HG02884 (cell line): ENCODE measurements around the gene TTC6.
"Not testable (repeated sequence)": the region's sequence is repeated elsewhere in the genome, so short reads cannot be mapped to it uniquely, and the experiment has no call there.

Experiments used
- ATAC-seq: cut with Tn5 transposase; IDR thresholded peaks from one replicate; pipeline ENCODE4 v1.9.1; 2021; ENCODE audit warnings: mild to moderate bottlenecking, moderate library complexity; ENCODE audit not compliant: unreplicated experiment

The TTC6 gene, protein sequence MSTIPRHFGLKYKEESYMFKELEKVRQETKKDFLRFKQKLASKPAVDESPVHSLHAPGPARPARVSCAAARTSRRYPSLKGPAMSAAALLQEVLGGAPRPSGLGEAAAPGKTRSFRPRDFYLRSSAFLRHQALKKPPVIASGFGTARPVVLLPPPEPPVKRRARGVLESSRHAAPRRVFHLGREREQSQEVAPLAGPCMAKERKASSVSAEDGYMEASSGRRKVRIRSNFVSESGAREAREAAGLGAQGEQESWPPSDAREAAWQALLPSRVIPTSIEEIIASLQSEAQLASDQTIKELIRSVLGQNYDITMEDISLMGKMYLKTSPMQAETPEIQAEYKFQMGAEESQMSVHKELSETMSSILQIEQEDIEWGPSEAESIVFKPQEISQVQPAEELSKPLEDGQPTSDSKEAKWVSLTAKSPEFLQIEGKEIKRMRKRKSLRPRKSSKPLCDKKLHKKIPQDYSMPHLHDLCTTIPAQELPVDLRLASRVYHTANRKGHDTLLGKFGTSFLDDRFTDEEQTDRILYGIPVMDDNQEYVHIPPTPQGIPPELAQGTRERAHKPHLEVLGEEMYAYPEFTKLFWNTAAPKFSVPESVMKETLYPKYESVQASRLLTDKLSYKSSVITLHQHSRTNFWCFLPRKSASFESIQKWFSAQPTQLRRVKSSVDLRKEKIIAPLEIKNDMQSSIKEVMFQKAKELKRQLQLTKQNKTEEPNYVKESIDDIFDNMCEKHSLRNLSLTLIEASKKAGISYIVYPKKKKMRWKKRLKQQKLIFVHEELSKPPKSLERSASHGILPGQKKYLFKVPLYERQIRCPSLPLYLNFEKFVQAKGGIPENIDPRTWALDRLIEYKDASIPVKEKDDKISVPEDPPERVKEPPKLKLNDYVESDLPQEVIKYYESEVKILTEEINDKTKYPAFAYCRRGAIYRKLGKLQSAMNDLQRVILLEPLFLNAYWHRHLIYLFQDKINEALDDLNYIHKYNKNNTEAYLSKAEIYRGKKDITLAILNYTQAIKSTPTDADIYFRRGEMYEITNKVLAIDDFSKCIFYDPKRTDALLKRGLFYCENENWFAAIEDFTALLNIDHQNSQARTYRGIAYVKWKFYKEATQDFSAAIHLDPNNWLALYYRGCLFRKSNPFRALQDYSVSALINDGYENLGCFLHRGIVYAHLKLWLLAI (N-terminal part only)

DNA sequence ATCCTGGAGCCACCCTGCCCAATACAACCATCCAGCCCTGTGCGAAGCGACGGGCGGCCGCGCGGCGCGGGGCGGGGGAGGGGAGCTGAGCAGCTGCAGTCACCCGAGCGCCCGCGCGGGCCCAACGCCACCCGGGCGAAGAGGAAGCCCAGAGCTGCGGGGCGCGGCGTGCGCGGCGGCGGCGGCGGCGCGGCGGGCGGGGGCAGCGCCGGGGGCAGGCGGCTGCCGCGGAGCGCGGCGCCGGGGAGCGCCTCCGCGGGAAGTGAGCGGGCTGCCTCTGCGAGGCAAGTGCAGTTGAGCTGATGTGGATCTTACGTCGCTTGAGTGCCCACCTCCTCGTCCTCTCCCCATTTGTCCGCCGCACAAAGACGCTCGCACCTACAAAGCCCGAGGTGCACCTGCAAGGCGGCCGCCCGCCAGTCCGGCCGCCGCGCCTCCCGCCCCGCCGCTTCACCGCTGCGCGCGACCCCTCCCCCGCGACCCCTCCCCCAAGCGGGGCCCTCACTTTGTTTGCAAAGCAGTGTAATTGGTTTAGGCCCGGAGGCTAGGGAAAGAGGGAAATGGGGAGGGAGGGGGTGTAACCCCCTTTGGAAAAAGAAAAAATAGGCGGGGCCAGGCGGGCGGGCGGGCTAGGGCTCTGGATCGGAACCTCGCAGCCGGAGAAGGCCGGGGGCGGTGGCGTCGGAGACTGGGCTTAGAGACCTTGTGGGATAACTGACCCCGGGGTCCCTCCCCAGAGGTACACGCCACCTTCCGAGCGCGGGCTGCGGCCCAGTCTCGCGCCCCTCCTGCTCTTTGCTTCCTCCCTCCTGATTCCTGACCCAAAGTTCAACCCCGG lies at the start of gene TTC6, which contains the start of gene FOXA1:
TTC6 (plus strand) TSS at position 659 of the 838 bp plus-strand sequence. CDS start 26,436 bp downstream, outside the sequence.
FOXA1 (minus strand) TSS at position 279 of the 838 bp plus-strand sequence; CDS start at position 2, 277 bp downstream.
- no peak for ATAC-seq

DNA sequence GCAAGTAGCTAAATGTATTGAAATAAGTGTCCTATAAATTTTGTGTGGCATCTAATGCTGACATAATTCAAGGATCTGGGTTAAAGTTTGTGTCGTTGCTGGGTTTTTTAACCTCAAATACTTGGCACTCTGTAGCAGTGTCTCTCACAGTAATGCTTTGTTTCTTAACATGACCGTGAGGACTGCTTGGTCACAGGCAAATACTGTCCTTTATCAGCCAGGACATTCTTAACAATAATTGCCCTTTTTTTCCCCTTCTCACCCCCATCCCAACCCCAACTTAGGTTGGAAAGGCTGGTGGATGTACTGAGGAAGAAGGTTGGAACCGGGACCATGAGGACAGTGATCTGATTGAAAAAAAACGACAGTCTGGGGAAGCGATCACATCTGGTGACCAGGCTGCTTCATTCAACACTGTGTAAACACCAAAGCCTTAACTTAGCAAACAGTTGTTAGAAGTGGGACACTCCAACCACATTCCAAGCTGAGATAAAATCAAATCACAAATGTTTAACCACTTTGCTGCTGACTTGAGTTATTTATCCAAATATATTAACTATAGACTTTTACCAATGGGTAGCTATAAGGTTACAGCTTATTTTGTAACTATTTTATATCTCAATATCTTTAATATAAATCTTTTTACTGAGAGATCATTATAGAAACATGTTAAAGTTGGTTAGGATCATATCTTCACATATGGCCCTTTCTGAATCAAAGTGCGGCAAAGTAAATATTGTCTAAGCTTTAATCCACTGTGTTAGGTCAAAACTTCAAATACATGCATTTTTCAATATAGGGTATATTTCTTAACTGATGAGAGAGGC lies 48.6 kb upstream of the TTC6 start:
- no peak for ATAC-seq

DNA sequence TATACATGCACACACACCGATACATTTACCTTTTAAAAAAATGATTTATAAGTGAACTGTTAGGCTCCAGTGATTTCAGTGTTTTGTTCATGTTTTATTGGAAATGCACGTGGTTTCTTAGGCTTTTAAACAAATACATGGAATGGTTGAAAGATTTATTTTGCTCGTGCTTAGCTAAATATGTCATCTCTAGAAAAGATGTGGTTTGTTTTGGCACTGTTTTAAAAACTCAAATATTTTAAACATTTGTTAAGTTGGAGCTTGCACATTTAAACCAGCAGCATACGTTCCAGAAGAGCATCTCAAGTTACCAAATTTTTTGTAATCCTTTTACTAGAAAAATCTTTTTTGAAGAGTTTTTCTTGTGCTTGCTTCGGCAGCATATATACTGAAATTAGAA lies 44.9 kb upstream of the TTC6 start:
- ATAC-seq, result no peak

DNA sequence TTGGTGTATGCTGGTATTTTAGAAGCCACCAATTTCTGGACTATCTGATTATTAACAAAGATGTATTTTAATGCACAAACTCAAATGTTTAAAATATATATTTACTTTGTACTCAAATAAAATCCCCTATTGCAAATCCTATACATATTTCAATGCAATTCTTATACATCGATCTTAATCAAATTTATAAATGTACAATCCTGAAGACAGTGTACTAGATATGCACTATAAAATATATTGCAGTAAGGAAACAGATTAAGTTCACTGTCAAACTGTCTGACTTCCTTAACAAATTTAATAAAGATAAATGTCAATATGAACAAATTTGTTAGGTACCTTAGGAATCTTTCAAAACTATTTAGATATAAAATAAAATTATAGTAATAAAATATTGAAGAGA lies 44.3 kb upstream of the TTC6 start:
- no peak for ATAC-seq

DNA sequence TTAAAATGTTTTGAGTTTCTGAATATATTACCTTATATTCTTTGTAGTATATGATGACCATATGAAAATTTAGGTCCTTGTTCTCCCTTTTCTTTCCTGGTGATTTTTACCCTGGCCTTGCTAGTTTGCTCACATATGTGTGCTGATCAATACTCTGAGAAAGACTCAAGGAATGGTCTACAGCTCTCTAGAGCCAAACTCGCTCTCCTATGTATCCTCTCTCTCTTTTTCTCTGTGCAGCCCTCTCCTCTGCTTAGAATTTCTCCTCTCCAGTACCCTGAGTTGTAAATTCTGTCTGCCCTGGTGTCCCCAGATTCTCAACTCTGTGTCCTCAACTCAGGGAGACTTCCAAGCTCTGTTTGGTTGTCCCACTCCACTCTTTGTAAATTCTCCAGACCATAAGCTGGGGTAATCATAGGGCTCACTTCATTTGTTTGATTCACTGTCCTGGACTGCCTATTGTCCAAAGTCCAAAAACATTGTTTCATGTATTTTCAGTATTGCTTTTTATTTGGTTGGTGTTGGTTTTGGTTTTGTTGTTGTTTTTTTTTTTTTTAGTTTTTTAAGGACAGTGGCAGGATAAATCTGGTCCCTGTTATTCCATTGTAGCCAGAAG lies 41.4 kb upstream of the TTC6 start:
- ATAC-seq, result no peak

DNA sequence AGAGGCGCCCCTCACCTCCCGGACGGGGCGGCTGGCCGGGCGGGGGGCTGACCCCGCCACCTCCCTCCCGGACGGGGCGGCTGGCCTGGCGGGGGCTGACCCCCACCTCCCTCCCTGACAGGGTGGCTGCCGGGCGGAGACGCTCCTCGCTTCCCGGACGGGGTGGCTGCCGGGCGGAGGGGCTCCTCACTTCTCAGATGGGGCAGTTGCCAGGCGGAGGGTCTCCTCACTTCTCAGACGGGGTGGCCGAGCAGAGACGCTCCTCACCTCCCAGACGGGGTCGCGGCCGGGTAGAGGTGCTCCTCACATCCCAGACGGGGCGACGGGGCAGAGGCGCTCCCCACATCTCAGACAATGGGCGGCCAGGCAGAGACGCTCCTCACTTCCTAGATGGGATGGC lies 39.8 kb upstream of the TTC6 start:
- ATAC-seq, result not testable (repeated sequence)

DNA sequence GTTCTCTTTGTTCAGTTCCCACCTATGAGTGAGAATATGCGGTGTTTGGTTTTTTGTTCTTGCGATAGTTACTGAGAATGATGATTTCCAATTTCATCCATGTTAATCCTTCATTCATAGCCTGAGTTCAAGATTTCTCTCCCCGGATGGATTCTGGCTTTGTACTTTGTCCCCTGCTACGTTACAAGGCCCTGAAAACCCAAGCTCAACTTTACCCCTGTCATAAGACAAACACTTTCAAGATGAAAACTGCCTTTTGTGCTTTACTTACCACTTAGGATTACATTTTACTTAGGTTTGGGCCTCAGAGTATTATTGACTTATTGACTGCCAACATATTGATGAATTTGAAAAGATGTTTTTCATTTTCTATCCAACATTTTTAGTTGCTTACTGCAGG lies 36.7 kb upstream of the TTC6 start:
- ATAC-seq, result no peak

DNA sequence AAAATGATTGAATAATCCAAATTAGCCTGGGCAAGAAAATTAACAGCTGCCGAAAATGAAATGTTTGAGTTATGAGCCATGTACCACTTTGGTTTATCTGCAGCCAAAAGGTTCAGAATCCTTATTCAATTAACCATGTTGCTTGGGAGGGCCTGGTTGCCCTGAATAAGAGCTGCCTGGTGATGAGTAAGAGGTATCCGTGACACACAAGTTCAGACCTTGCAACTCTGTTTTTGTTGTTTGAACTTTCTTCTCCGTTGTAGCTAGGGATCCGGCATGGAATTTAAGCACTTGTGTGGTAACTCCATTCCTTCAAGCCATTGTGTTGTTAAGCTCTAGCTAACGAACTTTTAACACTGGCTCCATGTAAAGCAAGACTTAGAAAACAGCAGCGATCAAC lies 36.0 kb upstream of the TTC6 start:
- ATAC-seq, result no peak

DNA sequence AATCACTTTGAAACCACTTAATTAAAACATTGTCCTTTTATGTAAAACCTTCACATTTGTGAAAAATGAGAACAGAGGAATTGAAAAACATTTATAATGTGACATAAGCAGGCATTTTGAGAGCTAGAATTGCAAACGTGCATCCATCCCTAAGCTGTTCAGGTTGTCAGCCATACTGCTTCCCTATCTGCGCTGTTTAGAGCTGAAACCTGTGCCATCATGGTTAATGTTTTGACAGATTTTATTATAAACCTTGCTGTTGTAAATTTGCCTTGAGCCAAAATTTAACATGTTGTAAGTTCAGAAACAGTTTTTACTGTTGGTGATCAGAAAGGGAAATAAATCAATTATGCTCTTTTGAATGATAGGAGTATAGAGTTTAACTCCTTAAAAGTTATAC lies 32.2 kb upstream of the TTC6 start:
- no peak for ATAC-seq

DNA sequence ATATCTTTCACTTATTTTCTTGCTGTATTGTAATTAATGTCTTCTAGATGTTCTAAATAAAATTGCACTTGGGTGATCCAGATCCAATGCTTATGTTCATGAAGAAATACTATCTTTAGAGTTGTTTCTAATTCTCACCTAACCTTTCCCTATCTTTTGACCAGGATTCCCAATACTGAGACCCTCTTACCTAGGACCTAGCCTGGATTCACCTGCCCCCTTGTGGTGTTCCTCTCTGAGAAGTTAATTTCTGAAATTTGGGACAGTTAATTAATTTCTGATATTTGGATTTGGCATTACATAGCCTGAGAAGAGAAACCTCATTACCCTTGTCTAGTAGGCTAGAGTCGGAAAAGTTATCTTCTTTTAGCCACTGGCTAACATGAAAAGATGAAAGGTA lies 29.9 kb upstream of the TTC6 start:
- ATAC-seq, result no peak

DNA sequence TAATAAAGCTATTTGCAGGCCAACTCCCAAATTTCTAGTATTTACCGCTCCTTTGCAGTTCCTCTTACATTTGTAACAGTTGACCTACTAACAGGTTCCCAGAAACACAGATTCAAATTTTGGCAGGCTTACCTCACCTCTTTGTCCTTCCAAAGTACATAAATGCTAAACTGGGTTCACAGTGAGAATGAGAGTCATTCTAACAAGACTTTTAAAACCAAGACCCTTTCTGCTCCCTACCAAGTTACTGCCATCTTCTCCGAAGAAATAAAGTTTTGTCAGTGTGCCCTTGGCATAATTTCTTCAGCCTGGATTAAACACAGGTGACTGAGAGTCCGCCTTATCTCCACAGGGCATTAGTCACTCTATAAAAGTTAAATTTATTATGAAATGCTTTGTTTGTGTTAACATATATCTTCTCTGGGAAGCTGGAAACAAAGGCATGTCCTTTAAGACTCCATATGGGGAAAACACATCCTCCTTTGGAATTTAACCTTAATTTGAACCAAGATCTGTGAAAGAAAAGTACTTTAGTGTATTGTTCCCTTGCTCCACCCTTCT lies 28.5 kb upstream of the TTC6 start:
- no peak for ATAC-seq

DNA sequence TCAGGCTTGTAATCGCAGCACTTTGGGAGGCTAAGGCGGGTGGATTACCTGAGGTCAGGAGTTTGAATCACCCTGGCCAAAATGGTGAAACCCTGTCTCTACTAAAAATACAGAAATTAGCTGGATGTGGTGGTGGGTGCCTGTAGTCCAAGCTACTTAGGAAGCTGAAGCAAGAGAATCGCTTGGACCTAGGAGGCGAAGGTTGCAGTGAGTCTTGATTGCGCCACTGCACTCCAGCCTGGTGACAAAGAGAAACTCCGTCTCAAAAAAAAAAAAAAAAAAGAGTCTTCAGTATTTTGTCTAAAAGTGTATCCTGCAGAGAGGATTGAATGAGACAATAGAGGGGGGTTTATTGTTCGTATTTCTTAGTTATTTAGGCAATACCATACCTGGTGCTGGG lies 25.7 kb upstream of the TTC6 start:
- ATAC-seq, result no peak

DNA sequence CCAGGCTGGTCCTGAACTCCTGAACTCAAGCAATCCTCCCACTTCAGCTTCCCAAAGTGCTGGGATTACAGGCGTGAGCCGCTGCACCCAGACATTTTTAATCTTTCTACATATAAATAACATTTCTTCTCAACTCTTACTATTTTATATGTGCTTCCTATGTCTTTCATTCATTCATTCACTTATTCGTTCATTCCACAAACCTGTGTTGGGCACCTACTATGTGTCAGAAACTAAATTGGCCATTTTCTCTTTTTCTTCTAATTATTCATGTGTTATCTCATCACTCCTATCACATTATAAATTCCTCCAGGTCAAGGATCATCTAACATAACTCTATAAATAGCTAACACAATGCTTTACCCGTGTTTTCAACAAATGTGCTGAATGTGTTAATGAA lies 24.0 kb upstream of the TTC6 start:
- no peak for ATAC-seq

DNA sequence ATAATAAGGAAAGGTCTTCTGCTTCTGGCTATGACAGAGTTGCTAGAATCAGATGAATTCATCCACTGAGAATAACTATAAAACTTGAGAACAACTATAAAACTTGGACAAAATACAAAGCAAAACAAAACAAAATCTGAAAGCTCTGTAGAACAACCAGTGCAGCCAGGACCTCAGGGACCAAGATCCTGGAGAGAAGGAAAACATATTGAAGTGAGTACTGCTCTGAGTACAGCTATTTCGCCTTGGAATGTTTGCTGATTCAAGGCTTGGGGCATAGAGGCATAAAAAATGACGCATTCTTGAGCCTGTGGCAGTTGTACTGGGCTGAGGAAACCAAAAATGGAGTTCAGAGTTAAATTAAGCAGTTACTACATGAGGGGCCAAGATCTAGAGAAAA lies 22.1 kb upstream of the TTC6 start:
- ATAC-seq, result no peak

DNA sequence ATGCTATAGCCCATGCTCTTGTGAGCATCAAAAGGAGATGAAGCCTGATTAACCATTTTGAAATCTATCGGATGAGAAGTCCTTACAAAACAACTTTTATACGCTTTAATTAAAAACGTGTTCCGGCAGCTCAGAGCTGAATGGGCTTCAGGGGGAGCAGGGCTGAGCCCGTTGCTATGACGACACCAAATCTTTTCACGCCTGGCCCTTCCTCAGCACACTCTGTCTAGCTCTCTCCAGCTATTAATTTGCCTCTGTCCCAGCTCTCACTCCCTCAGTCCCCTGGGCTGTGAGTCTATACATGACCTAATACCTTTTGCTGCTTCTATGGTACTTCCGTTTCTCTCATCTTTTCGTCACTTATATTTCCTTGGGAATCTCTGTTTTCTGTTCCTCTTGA lies 16.2 kb upstream of the TTC6 start:
- ATAC-seq, result no peak

DNA sequence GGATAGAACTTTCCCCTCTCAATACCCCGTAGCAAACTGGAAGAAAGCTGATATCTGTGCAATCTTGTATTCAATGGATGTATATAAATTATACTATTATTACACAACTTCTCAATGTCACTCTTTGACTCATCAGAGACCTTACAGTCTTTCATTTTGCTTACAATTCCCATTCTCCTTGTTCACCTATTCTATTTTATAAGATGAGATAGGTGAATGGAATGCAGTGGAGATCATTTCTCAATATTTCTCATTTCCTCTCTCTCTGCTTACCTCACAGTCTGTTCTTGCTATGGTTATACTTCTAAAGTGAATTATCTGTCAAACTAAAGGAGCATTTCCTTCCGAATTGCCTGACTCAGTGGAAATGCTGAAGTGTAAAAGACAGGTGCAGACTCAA lies 15.3 kb upstream of the TTC6 start:
- ATAC-seq, result no peak

DNA sequence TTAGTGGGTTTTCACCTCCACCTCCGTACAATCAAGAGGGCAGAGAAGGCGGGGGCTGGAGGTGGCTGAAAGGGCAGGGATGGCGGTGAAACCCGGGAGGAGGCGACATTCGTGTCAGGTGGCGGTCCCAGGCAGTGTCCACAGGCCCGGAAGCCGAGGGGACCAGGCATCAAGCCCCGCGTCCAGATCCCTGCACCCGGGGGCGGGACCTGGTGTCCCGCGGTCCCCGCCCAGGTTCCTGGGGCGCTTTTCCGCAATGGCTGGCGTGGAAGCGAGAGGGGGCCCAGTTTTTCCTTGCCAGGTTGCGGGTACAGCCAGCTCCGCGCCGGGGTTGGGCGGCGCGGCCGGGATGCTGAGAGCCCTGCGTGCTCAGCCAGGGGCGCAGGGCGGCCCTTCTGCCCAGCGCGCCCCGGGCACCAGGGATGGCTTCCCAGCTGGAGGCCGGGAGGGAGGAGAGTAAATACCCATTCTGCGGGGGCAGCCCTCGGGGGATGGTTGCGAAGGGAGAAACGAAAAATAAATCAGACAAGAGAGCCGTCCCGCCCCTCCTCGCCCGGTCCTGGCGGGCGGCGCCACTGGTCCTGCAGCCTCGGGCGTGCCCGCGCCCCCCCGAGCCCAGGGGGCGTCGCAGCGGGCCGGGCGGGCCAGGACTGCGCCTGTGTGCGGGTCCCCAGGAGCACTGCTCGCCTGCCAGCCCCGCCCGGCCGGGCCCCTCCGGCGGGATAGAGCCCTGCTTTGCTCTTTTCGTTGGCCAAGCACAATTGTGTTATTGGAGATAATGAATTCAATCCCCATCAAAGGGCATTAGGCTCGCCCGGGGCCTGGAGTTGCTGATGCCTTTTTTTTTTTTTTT lies 11.8 kb upstream of the TTC6 start:
- ATAC-seq, result no peak
